Neural progenitor cell (in vitro differentiated cells): ENCODE data around the gene MID1IP1. TPM values are rescaled to one million over a fixed set of nuclear protein-coding genes. Genes with fewer than 3 reads are reported as not detected.

Experiments used
- DNase-seq: peaks from one replicate; pipeline ENCODE4 v3.0.0-alpha.2; 2016; ENCODE audit warnings: low spot score
- H2AFZ ChIP-seq: fragments of 200-600 bp; sonication (generic); replicated peaks from 2 replicates; pipeline ENCODE4 v1.6.1; 2016; ENCODE audit warnings: antibody characterized with exemption
- H3F3A ChIP-seq: fragments of 200-600 bp; sonication (generic); 2 replicates; pipeline ENCODE4 v1.6.1; 2016; ENCODE audit warnings: antibody characterized with exemption, low read depth
- H3K27ac ChIP-seq: fragments of 200-600 bp; sonication (generic); 2 replicates; pipeline ENCODE4 v1.5.1; 2016; ENCODE audit warnings: mild to moderate bottlenecking
- H3K27me3 ChIP-seq: fragments of 200-600 bp; sonication (generic); 2 replicates; pipeline ENCODE4 v1.6.1; 2016; ENCODE audit warnings: mild to moderate bottlenecking, moderate library complexity
- H3K36me3 ChIP-seq: fragments of 200-600 bp; sonication (generic); 2 replicates; pipeline ENCODE4 v1.5.1; 2016
- H3K4me1 ChIP-seq: fragments of 200-600 bp; sonication (generic); 2 replicates; pipeline ENCODE4 v1.6.1; 2016; ENCODE audit warnings: mixed run types
- H3K4me2 ChIP-seq: fragments of 200-600 bp; sonication (generic); 2 replicates; pipeline ENCODE4 v1.6.1; 2016
- H3K4me3 ChIP-seq: fragments of 200-600 bp; sonication (generic); 2 replicates; pipeline ENCODE4 v1.5.1; 2016
- H3K79me2 ChIP-seq: fragments of 200-600 bp; sonication (generic); 2 replicates; pipeline ENCODE4 v1.6.1; 2016; ENCODE audit warnings: low read depth
- H3K9ac ChIP-seq: fragments of 200-600 bp; sonication (generic); 2 replicates; pipeline ENCODE4 v1.6.1; 2016
- H3K9me3 ChIP-seq: fragments of 200-600 bp; sonication (generic); 2 replicates; pipeline ENCODE4 v1.5.1; 2016; ENCODE audit warnings: low read depth
- H4K20me1 ChIP-seq: fragments of 200-600 bp; sonication (generic); 2 replicates; pipeline ENCODE4 v1.6.1; 2016; ENCODE audit warnings: low read depth
- H3K27ac Mint-ChIP-seq: 3 replicates; pipeline ENCODE4 v1.8.0; 2021; ENCODE audit warnings: mixed read lengths
- H3K27me3 Mint-ChIP-seq: 2 replicates; pipeline ENCODE4 v1.8.0; 2022; ENCODE audit warnings: low read depth, mild to moderate bottlenecking, inconsistent platforms, moderate library complexity, mixed read lengths; ENCODE audit not compliant: insufficient read depth
- H3K36me3 Mint-ChIP-seq: 3 replicates; pipeline ENCODE4 v1.8.0; 2021; ENCODE audit warnings: mixed read lengths
- H3K4me1 Mint-ChIP-seq: 3 replicates; pipeline ENCODE4 v1.8.0; 2021; ENCODE audit warnings: mixed read lengths
- H3K4me3 Mint-ChIP-seq: 3 replicates; pipeline ENCODE4 v1.8.0; 2021; ENCODE audit warnings: mild to moderate bottlenecking, moderate library complexity, mixed read lengths
- H3K9me3 Mint-ChIP-seq: 3 replicates; pipeline ENCODE4 v1.8.0; 2020; ENCODE audit warnings: mixed read lengths
- EZH2 ChIP-seq: fragments of 200-600 bp; sonication (generic); IDR thresholded peaks from 2 replicates; pipeline ENCODE4 v1.6.1; 2017; ENCODE audit warnings: antibody characterized with exemption, mild to moderate bottlenecking, moderate library complexity
- EZH2phosphoT487 ChIP-seq: fragments of 200-600 bp; sonication (generic); IDR thresholded peaks from 2 replicates; pipeline ENCODE4 v1.6.1; 2017; ENCODE audit warnings: antibody characterized with exemption
- total RNA-seq: library from RNA; depleted of rRNA; stranded (reverse); fragments of >200 nt; gene quantifications from 2 replicates; pipeline ENCODE4 v1.2.3, GENCODE V29; 2015; ENCODE audit warnings: low replicate concordance
- TF ChIP-seq, protein P1 (sequence below): fragments of 200-600 bp; sonication (generic); IDR thresholded peaks from 2 replicates; pipeline ENCODE4 v1.5.1; 2017; ENCODE audit warnings: antibody characterized with exemption, mild to moderate bottlenecking

The MID1IP1 gene
- total RNA-seq, 1 donor from 2014 or later = 25.2 TPM

DNA sequence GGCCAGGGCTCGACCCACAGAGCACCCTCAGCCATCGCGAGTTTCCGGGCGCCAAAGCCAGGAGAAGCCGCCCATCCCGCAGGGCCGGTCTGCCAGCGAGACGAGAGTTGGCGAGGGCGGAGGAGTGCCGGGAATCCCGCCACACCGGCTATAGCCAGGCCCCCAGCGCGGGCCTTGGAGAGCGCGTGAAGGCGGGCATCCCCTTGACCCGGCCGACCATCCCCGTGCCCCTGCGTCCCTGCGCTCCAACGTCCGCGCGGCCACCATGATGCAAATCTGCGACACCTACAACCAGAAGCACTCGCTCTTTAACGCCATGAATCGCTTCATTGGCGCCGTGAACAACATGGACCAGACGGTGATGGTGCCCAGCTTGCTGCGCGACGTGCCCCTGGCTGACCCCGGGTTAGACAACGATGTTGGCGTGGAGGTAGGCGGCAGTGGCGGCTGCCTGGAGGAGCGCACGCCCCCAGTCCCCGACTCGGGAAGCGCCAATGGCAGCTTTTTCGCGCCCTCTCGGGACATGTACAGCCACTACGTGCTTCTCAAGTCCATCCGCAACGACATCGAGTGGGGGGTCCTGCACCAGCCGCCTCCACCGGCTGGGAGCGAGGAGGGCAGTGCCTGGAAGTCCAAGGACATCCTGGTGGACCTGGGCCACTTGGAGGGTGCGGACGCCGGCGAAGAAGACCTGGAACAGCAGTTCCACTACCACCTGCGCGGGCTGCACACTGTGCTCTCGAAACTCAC lies 3.6 kb downstream of the MID1IP1 start:
- H3K27ac ChIP-seq = no peak overlapping the region

DNA sequence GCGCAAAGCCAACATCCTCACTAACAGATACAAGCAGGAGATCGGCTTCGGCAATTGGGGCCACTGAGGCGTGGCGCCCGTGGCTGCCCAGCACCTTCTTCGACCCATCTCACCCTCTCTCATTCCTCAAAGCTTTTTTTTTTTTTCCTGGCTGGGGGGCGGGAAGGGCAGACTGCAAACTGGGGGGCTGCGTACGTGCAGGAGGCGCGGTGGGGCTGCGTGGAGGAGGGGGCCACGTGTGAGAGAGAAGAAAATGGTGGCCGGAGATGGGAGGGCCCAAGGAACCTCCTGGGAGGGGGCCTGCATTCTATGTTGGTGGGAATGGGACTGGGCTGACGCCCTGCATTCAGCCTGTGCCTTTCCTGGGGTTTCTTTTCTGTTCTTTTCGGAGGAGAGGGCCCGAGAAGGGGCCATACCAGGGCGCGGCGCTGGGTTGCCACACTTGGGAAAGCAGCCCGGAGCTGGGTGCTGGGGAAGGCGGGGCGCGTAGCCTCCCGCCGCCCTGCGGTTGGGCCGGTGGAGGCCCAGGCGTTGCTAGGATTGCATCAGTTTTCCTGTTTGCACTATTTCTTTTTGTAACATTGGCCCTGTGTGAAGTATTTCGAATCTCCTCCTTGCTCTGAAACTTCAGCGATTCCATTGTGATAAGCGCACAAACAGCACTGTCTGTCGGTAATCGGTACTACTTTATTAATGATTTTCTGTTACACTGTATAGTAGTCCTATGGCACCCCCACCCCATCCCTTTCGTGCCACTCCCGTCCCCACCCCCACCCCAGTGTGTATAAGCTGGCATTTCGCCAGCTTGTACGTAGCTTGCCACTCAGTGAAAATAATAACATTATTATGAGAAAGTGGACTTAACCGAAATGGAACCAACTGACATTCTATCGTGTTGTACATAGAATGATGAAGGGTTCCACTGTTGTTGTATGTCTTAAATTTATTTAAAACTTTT lies 4.5 kb downstream of the MID1IP1 start:
- Histone ChIP-seq H2AFZ (no peak overlapping the region), H3K79me2 (peaks cover 52% of the 10 kb centered on the region)

More for the DNA sequence above, 3.6 kb downstream of the MID1IP1 start:
- peak; percentile 46 for DNase-seq
- Mint-ChIP-seq H3K9me3 (peaks cover 3% of the 10 kb centered on the region), H3K27ac (no peak overlapping the region), H3K4me1 (peaks cover 26% of the 10 kb centered on the region), H3K27me3 (peaks cover 4% of the 10 kb centered on the region), H3K36me3 (no peaks in the 10 kb centered on the region), H3K4me3 (peak overlapping the region; percentile 97)
- TF ChIP-seq EZH2 = no peak
- TF ChIP-seq, protein P1, sequence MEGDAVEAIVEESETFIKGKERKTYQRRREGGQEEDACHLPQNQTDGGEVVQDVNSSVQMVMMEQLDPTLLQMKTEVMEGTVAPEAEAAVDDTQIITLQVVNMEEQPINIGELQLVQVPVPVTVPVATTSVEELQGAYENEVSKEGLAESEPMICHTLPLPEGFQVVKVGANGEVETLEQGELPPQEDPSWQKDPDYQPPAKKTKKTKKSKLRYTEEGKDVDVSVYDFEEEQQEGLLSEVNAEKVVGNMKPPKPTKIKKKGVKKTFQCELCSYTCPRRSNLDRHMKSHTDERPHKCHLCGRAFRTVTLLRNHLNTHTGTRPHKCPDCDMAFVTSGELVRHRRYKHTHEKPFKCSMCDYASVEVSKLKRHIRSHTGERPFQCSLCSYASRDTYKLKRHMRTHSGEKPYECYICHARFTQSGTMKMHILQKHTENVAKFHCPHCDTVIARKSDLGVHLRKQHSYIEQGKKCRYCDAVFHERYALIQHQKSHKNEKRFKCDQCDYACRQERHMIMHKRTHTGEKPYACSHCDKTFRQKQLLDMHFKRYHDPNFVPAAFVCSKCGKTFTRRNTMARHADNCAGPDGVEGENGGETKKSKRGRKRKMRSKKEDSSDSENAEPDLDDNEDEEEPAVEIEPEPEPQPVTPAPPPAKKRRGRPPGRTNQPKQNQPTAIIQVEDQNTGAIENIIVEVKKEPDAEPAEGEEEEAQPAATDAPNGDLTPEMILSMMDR = no peak
- TF ChIP-seq EZH2phosphoT487 = no peak
- H3K4me1 ChIP-seq = peaks cover 12% of the 10 kb centered on the region
- H3F3A ChIP-seq = peaks cover 22% of the 10 kb centered on the region
- peaks cover 8% of the 10 kb centered on the region for H4K20me1 ChIP-seq
- H3K9me3 ChIP-seq = no peaks in the 10 kb centered on the region
- H3K4me2 ChIP-seq = peak overlapping the region; percentile 86
- no peak overlapping the region for H2AFZ ChIP-seq
- peaks cover 52% of the 10 kb centered on the region for H3K79me2 ChIP-seq
- no peaks in the 10 kb centered on the region for H3K36me3 ChIP-seq
- no peak overlapping the region for H3K9ac ChIP-seq
- no peaks in the 10 kb centered on the region for H3K27me3 ChIP-seq
- peak overlapping the region; percentile 72 for H3K4me3 ChIP-seq

DNA sequence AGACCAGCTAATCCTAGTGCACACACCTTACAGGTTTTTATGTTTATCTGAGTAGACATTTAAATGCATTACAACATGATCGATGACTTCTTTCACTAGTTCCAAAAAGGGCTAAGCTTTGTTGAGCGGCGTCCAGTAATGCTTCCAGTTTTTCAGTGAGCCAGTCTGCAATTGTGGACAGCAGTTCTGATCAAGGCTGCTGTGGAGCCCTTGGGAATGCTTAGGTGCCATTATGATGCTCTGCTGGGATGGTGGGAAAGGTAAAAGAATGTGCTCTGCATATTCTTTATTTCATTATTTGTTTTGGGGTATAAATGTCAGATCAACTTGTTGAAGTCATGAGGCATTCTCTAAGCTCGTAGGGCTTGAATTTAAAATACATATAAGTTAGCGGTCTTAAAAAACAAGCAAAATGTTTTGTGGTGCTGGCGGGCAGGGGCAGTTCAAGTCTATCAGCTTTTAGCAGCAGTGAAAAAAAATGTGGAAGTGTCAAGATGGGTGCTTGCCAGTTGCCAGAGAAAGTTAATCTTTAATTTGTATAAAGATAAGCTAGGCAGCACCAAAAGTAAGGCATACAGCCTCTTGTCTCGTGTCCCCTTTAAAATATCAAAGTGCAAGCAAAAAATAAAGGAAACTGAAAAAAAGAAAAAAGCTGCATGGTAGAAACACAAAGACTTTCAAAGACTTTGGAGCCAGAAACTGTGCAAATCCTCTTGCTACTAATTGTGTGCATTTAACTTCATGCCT lies 5.8 kb downstream of the MID1IP1 start:
- Histone ChIP-seq H3K36me3 (no peaks in the 10 kb centered on the region), H3K4me1 (peaks cover 9% of the 10 kb centered on the region), H3K4me2 (peak overlapping the region; percentile 86), H3F3A (peaks cover 15% of the 10 kb centered on the region), H3K9me3 (no peaks in the 10 kb centered on the region), H3K4me3 (peak overlapping the region; percentile 72), H3K79me2 (peaks cover 47% of the 10 kb centered on the region), H3K9ac (no peak overlapping the region), H3K27me3 (no peaks in the 10 kb centered on the region), H3K27ac (no peak overlapping the region), H2AFZ (no peak overlapping the region), H4K20me1 (peaks cover 8% of the 10 kb centered on the region)
- Mint-ChIP-seq H3K36me3 (no peaks in the 10 kb centered on the region), H3K27me3 (peaks cover 2% of the 10 kb centered on the region), H3K4me1 (peaks cover 26% of the 10 kb centered on the region), H3K4me3 (peak overlapping the region; percentile 63), H3K27ac (no peak overlapping the region), H3K9me3 (peaks cover 3% of the 10 kb centered on the region)
- DNase-seq = peak; percentile 6
- TF ChIP-seq EZH2 (no peak), EZH2phosphoT487 (no peak)
- TF ChIP-seq, protein P1 = no peak

More for the DNA sequence above, 4.5 kb downstream of the MID1IP1 start:
- Histone ChIP-seq H3F3A (peaks cover 22% of the 10 kb centered on the region), H3K27ac (no peak overlapping the region), H4K20me1 (peaks cover 8% of the 10 kb centered on the region), H3K9me3 (no peaks in the 10 kb centered on the region), H3K4me1 (peaks cover 12% of the 10 kb centered on the region), H3K4me2 (peak overlapping the region; percentile 86), H3K27me3 (no peaks in the 10 kb centered on the region), H3K9ac (no peak overlapping the region), H3K36me3 (no peaks in the 10 kb centered on the region), H3K4me3 (peak overlapping the region; percentile 72)
- Mint-ChIP-seq H3K27ac (no peak overlapping the region), H3K36me3 (no peaks in the 10 kb centered on the region), H3K4me3 (peak overlapping the region; percentile 97), H3K27me3 (peaks cover 3% of the 10 kb centered on the region), H3K4me1 (peaks cover 26% of the 10 kb centered on the region), H3K9me3 (peaks cover 3% of the 10 kb centered on the region)
- peak; percentile 48 for DNase-seq
- no peak for TF ChIP-seq EZH2phosphoT487
- no peak for TF ChIP-seq EZH2
- TF ChIP-seq, protein P1 = no peak
